ENCODE measurements around the gene ALKBH6. TPM values are rescaled to one million over a fixed set of nuclear protein-coding genes. Genes with fewer than 3 reads are reported as not detected.

The ALKBH6 gene
- polyA plus RNA-seq: 10 to 100 TPM; 27.2 to 34.6 (median 30.0) TPM

GRCh38 chr19:36014012-36014924 lies at the start of gene ALKBH6:
Gene ALKBH6 (minus strand): TSS chr19:36014213. CDS start chr19:36013397, 816 bp downstream.
- Mint-ChIP-seq H3K4me1 (peaks cover 42 to 46% of the 10 kb centered on the region in 2 donors), H3K4me3 (peak within 1 kb of the TSS; percentile 90 to 98 (median 96)), H3K36me3 (no peaks in the 10 kb centered on the region), H3K9me3 (no peaks in the 10 kb centered on the region), H3K27me3 (ENCODE audit: low read depth in 3 of 3) (peaks cover 6 to 8% (median 7%) of the 10 kb centered on the region in 3 donors), H3K27ac (peak within 1 kb of the TSS; percentile 91 to 99 (median 95))
- peak; percentile 98 for DNase-seq

- H3K27me3 Mint-ChIP-seq (ENCODE audit: low read depth in 3 of 3): peaks cover 0 to 2% (median 2%) of the 10 kb centered on the region in 3 donors
- H3K9me3 Mint-ChIP-seq: no peaks in the 10 kb centered on the region
- H3K27ac Mint-ChIP-seq: no peak overlapping the region
Observed at GRCh38 chr19:36061367-36061766, 47.4 kb upstream of the ALKBH6 start.

GRCh38 chr19:36060430-36060829 lies 46.4 kb upstream of the ALKBH6 start:
- Mint-ChIP-seq H3K4me3 (no peak overlapping the region), H3K36me3 (no peaks in the 10 kb centered on the region), H3K4me1 (peaks cover 6 to 8% of the 10 kb centered on the region in 2 donors), H3K27me3 (ENCODE audit: low read depth in 3 of 3) (peaks cover 0 to 2% (median 2%) of the 10 kb centered on the region in 3 donors), H3K9me3 (no peaks in the 10 kb centered on the region), H3K27ac (no peak overlapping the region)
- peak in 1 of 3 donors; percentile 13 for DNase-seq

More at GRCh38 chr19:36061367-36061766, 47.4 kb upstream of the ALKBH6 start:
- H3K4me1 Mint-ChIP-seq: peaks cover under 1% of the 10 kb centered on the region in 2 donors
- DNase-seq: no peak
- H3K36me3 Mint-ChIP-seq: no peaks in the 10 kb centered on the region
- no peak overlapping the region for H3K4me3 Mint-ChIP-seq

- peaks cover 10 to 12% of the 10 kb centered on the region in 2 donors for H3K4me1 Mint-ChIP-seq
- no peaks in the 10 kb centered on the region for H3K36me3 Mint-ChIP-seq
- no peaks in the 10 kb centered on the region for H3K9me3 Mint-ChIP-seq
- peaks cover 2 to 6% (median 6%) of the 10 kb centered on the region in 3 donors for H3K27me3 Mint-ChIP-seq (ENCODE audit: low read depth in 3 of 3)
- peak overlapping the region in 1 of 6 donors; percentile 50 for H3K27ac Mint-ChIP-seq
- no peak for DNase-seq
- H3K4me3 Mint-ChIP-seq: no peak overlapping the region
Observed at GRCh38 chr19:36059180-36059910, 45.3 kb upstream of the ALKBH6 start.

GRCh38 chr19:36058481-36059179 lies 44.6 kb upstream of the ALKBH6 start:
- DNase-seq: no peak
- peaks cover 8 to 11% (median 9%) of the 10 kb centered on the region in 3 donors for H3K27me3 Mint-ChIP-seq (ENCODE audit: low read depth in 3 of 3)
- H3K9me3 Mint-ChIP-seq: no peaks in the 10 kb centered on the region
- peak overlapping the region in 1 of 6 donors; percentile 18 for H3K27ac Mint-ChIP-seq
- H3K4me1 Mint-ChIP-seq: peaks cover 13 to 17% of the 10 kb centered on the region in 2 donors
- no peak overlapping the region for H3K4me3 Mint-ChIP-seq
- no peaks in the 10 kb centered on the region for H3K36me3 Mint-ChIP-seq

- peak within 1 kb of the TSS; percentile 91 to 100 (median 99) for H3K27ac Mint-ChIP-seq
- no peaks in the 10 kb centered on the region for H3K9me3 Mint-ChIP-seq
- H3K4me3 Mint-ChIP-seq: peak within 1 kb of the TSS; percentile 98 to 100 (median 99)
- H3K27me3 Mint-ChIP-seq (ENCODE audit: low read depth in 3 of 3): peaks cover 9 to 11% (median 9%) of the 10 kb centered on the region in 3 donors
- H3K4me1 Mint-ChIP-seq: peaks cover 17 to 21% of the 10 kb centered on the region in 2 donors
- DNase-seq: peak; percentile 94 to 95 (median 95)
- H3K36me3 Mint-ChIP-seq: peaks cover 0 to 6% (median 0%) of the 10 kb centered on the region in 3 donors
Observed at GRCh38 chr19:36054733-36055686, 41.0 kb upstream of the ALKBH6 start, which contains the start of gene WDR62. Gene WDR62 (plus strand): TSS chr19:36054897. CDS start chr19:36054972, 75 bp downstream.

GRCh38 chr19:36054119-36054732 lies 40.2 kb upstream of the ALKBH6 start, which contains the start of gene THAP8:
Gene THAP8 (minus strand): TSS chr19:36054285. CDS start chr19:36054217, 68 bp downstream.
- no peaks in the 10 kb centered on the region for H3K9me3 Mint-ChIP-seq
- H3K36me3 Mint-ChIP-seq: peaks cover 0 to 6% (median 0%) of the 10 kb centered on the region in 3 donors
- peak within 1 kb of the TSS; percentile 91 to 100 (median 99) for H3K27ac Mint-ChIP-seq
- DNase-seq: peak; percentile 100
- H3K4me3 Mint-ChIP-seq: peak within 1 kb of the TSS; percentile 98 to 100 (median 99)
- peaks cover 9 to 11% (median 9%) of the 10 kb centered on the region in 3 donors for H3K27me3 Mint-ChIP-seq (ENCODE audit: low read depth in 3 of 3)
- peaks cover 17 to 21% of the 10 kb centered on the region in 2 donors for H3K4me1 Mint-ChIP-seq

- H3K9me3 Mint-ChIP-seq: no peaks in the 10 kb centered on the region
- peak overlapping the region in 2 of 6 donors; percentile 5 to 44 for H3K27ac Mint-ChIP-seq
- peaks cover 6 to 11% (median 9%) of the 10 kb centered on the region in 3 donors for H3K27me3 Mint-ChIP-seq (ENCODE audit: low read depth in 3 of 3)
- peaks cover 17 to 21% of the 10 kb centered on the region in 2 donors for H3K4me1 Mint-ChIP-seq
- no peak overlapping the region for H3K4me3 Mint-ChIP-seq
- no peak for DNase-seq
- peaks cover 0 to 6% (median 0%) of the 10 kb centered on the region in 3 donors for H3K36me3 Mint-ChIP-seq
Observed at GRCh38 chr19:36051637-36052036, 37.6 kb upstream of the ALKBH6 start.

GRCh38 chr19:36051236-36051635 lies 37.2 kb upstream of the ALKBH6 start:
- no peak for DNase-seq
- Mint-ChIP-seq H3K9me3 (no peaks in the 10 kb centered on the region), H3K4me1 (peaks cover 15 to 19% of the 10 kb centered on the region in 2 donors), H3K4me3 (peak overlapping the region in 2 of 5 donors; percentile 16 to 46), H3K27me3 (ENCODE audit: low read depth in 3 of 3) (peaks cover 6 to 11% (median 9%) of the 10 kb centered on the region in 3 donors), H3K36me3 (peaks cover 0 to 6% (median under 1%) of the 10 kb centered on the region in 3 donors), H3K27ac (peak overlapping the region in 3 of 6 donors; percentile 5 to 73 (median 44))

GRCh38 chr19:36049080-36049698 lies 35.2 kb upstream of the ALKBH6 start:
- Mint-ChIP-seq H3K36me3 (peaks cover 4 to 15% (median 4%) of the 10 kb centered on the region in 3 donors), H3K4me1 (peaks cover 7 to 10% of the 10 kb centered on the region in 2 donors), H3K27me3 (ENCODE audit: low read depth in 3 of 3) (peaks cover 1 to 5% (median 3%) of the 10 kb centered on the region in 3 donors), H3K27ac (no peak overlapping the region), H3K4me3 (no peak overlapping the region), H3K9me3 (no peaks in the 10 kb centered on the region)
- no peak for DNase-seq

- peaks cover 4 to 15% (median 7%) of the 10 kb centered on the region in 3 donors for H3K36me3 Mint-ChIP-seq
- no peaks in the 10 kb centered on the region for H3K9me3 Mint-ChIP-seq
- peaks cover 0 to 2% (median 0%) of the 10 kb centered on the region in 3 donors for H3K27me3 Mint-ChIP-seq (ENCODE audit: low read depth in 3 of 3)
- no peak overlapping the region for H3K4me3 Mint-ChIP-seq
- H3K27ac Mint-ChIP-seq: no peak overlapping the region
- no peaks in the 10 kb centered on the region for H3K4me1 Mint-ChIP-seq
- DNase-seq: no peak
Observed at GRCh38 chr19:36047835-36048234, 33.8 kb upstream of the ALKBH6 start.

Data from immature natural killer cell (primary cell).